ENCODE data around the gene DMD.

GRCh38 chrX:31499109-31499508, 1712.2 kb downstream of the DMD start:
- TF ChIP-seq CTCF (IDR thresholded peaks at IDR 0.05; ENCODE audit: insufficient read depth, low read depth, low read length) (no peak), EZH2 (IDR thresholded peaks at IDR 0.05; ENCODE audit: insufficient read depth, low read length) (no peak)

Measured in astrocyte (in vitro differentiated cells and primary cell).